VCaP (cell line): ENCODE results near the gene TMEM123.

Source experiments
- H3K27ac ChIP-seq: fragments of 450-650 bp; 2 replicates; pipeline ENCODE4 v1.5.1; 2017
- TF ChIP-seq, protein P1 (sequence below): fragments of 450-650 bp; conservative IDR thresholded peaks from 2 replicates; pipeline ENCODE4 v1.5.1; 2017; ENCODE audit warnings: mild to moderate bottlenecking, moderate library complexity

The TMEM123 gene

GRCh38 chr11:102414559-102414958 lies 38.0 kb downstream of the TMEM123 start:
- no peak overlapping the region for H3K27ac ChIP-seq
- TF ChIP-seq, protein P1, sequence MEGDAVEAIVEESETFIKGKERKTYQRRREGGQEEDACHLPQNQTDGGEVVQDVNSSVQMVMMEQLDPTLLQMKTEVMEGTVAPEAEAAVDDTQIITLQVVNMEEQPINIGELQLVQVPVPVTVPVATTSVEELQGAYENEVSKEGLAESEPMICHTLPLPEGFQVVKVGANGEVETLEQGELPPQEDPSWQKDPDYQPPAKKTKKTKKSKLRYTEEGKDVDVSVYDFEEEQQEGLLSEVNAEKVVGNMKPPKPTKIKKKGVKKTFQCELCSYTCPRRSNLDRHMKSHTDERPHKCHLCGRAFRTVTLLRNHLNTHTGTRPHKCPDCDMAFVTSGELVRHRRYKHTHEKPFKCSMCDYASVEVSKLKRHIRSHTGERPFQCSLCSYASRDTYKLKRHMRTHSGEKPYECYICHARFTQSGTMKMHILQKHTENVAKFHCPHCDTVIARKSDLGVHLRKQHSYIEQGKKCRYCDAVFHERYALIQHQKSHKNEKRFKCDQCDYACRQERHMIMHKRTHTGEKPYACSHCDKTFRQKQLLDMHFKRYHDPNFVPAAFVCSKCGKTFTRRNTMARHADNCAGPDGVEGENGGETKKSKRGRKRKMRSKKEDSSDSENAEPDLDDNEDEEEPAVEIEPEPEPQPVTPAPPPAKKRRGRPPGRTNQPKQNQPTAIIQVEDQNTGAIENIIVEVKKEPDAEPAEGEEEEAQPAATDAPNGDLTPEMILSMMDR: no peak

DNA sequence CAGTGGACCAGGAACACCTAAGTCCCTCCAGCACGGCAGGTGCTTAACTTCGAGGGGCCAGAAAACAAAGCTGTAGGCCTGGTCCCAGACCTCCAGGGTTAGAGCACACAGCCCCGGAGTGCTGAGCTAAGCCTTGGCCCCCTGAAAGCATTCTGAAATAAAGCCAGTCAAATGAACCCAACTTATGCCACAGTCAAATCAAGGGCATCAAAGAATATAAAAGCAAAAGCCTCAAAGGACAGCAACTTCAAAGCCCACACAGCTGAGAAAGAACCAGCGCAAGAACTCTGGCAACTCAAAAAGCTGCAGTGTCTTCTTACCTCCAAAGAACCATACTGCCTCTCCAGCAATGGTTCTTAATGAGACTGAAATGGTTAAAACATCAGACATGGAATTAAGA lies 39.1 kb downstream of the TMEM123 start:
- TF ChIP-seq, protein P1: no peak
- no peak overlapping the region for H3K27ac ChIP-seq

- no peak overlapping the region for H3K27ac ChIP-seq
- TF ChIP-seq, protein P1: no peak
These were observed 41.4 kb downstream of the TMEM123 start for GRCh38 chr11:102411142-102411541.

- H3K27ac ChIP-seq: no peak overlapping the region
- TF ChIP-seq, protein P1: no peak
These were observed 42.2 kb downstream of the TMEM123 start for GRCh38 chr11:102410382-102410784.

GRCh38 chr11:102408339-102408738 lies 44.2 kb downstream of the TMEM123 start:
- TF ChIP-seq, protein P1: no peak
- H3K27ac ChIP-seq: peak overlapping the region; percentile 9; the same call in 1 of the 2 replicates

- H3K27ac ChIP-seq: peak overlapping the region; percentile 9; the same call in 1 of the 2 replicates
- TF ChIP-seq, protein P1: no peak
These were observed 44.7 kb downstream of the TMEM123 start for GRCh38 chr11:102407901-102408300.

DNA sequence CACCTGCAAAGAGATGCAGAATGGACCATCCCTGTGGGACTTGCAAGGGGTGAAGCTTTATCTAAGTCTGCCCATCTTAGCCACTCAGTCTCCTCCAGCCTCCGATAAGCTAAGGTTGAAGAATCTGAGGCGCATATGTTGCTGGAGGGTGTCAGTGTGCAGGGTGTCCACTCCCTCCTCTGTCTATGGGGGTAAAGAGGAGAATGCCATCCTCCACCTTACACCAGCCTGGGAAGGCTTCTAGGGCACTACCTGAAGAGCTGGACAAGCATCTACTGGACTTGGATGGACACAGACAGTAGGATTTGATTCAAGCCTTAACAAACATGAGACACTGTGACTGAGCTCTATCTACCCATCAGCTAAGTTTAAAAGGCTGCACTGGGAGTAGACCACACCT lies 46.5 kb downstream of the TMEM123 start:
- H3K27ac ChIP-seq: no peak overlapping the region
- TF ChIP-seq, protein P1: no peak
